ENCODE data around the gene IGSF21. TPM values are rescaled to one million over a fixed set of nuclear protein-coding genes. Genes with fewer than 3 reads are reported as not detected.

The IGSF21 gene
- total RNA-seq, 1 donor from 2014 or later: 1.8 TPM

DNA sequence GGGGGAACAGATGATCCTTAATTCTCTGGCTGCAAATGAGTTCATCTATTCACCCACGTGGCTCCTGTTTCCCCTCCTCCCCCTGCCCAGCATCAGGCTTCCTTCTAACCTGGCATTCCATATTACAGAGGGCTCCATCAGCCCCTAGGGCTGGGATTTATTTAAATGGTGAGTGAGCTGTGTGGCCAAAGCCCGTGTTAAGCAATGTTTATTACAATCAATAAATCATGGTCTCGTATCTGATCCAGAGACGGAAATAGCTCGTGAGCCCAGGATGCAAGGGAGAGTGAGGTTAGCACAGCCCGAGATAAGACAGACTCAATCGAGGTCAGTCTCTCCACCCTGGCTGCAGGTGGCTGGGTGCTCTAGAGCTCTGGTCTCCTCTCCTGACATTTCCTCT, 43.1 kb upstream of the IGSF21 start:
- Histone ChIP-seq H3K9me3 (no peaks in the 10 kb centered on the region), H3K4me3 (no peak overlapping the region), H3K27me3 (ENCODE audit: low read depth) (peaks cover 17% of the 10 kb centered on the region), H3K4me1 (no peaks in the 10 kb centered on the region), H3K27ac (no peak overlapping the region), H3K36me3 (no peaks in the 10 kb centered on the region)
- intact Hi-C loops (cut with DNase I): no loop called here
- TF ChIP-seq, protein P1, sequence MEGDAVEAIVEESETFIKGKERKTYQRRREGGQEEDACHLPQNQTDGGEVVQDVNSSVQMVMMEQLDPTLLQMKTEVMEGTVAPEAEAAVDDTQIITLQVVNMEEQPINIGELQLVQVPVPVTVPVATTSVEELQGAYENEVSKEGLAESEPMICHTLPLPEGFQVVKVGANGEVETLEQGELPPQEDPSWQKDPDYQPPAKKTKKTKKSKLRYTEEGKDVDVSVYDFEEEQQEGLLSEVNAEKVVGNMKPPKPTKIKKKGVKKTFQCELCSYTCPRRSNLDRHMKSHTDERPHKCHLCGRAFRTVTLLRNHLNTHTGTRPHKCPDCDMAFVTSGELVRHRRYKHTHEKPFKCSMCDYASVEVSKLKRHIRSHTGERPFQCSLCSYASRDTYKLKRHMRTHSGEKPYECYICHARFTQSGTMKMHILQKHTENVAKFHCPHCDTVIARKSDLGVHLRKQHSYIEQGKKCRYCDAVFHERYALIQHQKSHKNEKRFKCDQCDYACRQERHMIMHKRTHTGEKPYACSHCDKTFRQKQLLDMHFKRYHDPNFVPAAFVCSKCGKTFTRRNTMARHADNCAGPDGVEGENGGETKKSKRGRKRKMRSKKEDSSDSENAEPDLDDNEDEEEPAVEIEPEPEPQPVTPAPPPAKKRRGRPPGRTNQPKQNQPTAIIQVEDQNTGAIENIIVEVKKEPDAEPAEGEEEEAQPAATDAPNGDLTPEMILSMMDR (IDR thresholded peaks at IDR 0.05): no peak
- ATAC-seq (no peak), DNase-seq (no peak)

DNA sequence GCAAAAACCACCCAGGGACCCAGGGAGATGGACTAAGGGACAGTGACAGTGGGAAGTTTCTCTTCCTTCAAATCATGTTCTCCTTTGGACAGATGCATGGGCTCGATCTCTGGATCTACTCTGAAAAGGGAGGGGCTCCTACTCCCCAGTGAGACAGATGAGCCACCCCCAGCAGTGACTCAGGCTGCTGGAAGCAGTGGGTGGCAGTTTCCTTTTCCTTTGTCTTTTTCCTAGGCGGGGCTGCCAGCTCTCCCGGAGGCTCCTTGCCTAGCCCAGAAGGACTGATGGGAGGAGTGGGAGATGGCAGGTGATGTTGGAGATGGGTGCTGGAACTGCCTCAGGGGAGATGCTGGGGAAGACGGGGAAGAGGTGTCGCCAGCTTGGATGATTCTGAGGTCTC, 41.0 kb upstream of the IGSF21 start:
- no peak overlapping the region for H3K27ac ChIP-seq
- no peaks in the 10 kb centered on the region for H3K9me3 ChIP-seq
- H3K27me3 ChIP-seq (ENCODE audit: low read depth): peaks cover 17% of the 10 kb centered on the region
- H3K4me3 ChIP-seq: no peak overlapping the region
- no peak for ATAC-seq
- no peak for DNase-seq
- H3K4me1 ChIP-seq: no peaks in the 10 kb centered on the region
- no peaks in the 10 kb centered on the region for H3K36me3 ChIP-seq
- intact Hi-C loops (cut with DNase I): no loop called here
- TF ChIP-seq, protein P1 (IDR thresholded peaks at IDR 0.05): no peak

DNA sequence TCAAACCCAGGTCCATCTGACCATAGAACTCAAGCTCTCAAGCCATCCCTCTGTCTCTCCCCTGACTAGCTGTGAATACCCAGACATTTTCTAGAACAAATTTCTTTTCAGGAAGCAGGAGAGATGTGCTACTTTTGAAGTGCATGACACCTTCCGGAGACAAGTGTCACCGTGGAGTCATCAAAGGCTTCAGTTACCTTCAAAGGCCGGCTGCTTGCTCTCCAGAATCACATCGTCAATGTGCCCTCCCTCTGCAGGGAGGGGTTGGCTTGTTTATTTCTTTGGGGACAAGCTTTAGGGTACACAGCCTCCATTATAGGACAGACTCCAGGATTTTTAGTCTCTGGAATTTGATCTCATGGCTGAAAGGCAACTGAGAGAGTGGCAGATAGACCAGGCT, 37.7 kb upstream of the IGSF21 start:
- TF ChIP-seq, protein P1 (IDR thresholded peaks at IDR 0.05): no peak
- no peak for ATAC-seq
- Histone ChIP-seq H3K4me1 (no peaks in the 10 kb centered on the region), H3K36me3 (no peaks in the 10 kb centered on the region), H3K27ac (no peak overlapping the region), H3K4me3 (no peak overlapping the region), H3K27me3 (ENCODE audit: low read depth) (peaks cover 12% of the 10 kb centered on the region), H3K9me3 (no peaks in the 10 kb centered on the region)
- intact Hi-C loops (cut with DNase I): no loop called here
- no peak for DNase-seq

DNA sequence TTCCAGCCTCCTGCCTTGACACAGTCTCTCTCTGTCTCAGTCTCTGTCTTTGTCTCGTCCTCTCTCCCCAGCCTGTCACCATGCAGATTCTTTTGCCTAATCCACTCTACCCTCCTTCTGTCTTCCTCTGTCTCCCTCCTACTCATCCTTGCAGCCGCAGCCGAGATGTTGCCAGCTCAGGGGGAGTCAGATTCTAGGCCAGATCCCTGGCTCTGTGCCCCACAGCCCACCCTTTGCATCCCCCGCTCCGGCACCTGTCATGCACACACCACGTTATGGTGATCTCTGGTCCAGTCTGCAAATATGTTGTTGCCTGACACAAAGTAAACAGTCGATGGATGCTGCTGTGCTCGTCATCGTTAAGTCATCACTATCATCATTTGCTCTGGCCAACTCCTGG, 35.5 kb upstream of the IGSF21 start:
- Histone ChIP-seq H3K9me3 (no peaks in the 10 kb centered on the region), H3K4me1 (no peaks in the 10 kb centered on the region), H3K27me3 (ENCODE audit: low read depth) (no peaks in the 10 kb centered on the region), H3K27ac (no peak overlapping the region), H3K4me3 (no peak overlapping the region), H3K36me3 (no peaks in the 10 kb centered on the region)
- TF ChIP-seq, protein P1 (IDR thresholded peaks at IDR 0.05): no peak
- ATAC-seq (no peak), DNase-seq (no peak)
- intact Hi-C loops (cut with DNase I): no loop called here

DNA sequence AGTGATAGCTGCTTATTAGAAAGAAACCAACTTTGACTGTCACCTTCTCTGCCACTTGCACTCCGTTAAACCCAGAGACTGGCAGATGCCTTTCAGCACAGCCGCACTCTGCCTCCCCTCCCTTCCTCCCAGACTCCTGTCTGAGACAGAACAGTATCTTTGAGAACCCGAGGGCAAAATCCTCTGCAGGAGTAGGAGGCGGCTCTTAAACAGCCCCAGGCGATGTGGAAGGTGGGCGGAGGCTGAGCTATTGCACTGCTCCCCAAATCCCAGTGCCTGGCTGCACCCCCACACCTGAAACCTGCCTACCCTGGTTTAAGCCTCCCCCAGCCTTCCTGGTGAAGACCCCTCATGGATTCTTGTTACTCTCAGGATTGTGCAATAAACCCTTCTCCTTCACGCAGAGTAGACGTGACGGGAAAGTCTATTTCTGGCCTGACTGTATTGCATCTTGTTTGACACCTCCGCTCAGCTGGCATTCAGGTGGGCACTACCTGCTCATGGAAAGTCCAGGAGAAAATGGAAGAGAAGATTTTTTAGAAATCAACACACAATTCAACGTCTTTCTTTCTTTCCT, 34.4 kb upstream of the IGSF21 start:
- Histone ChIP-seq H3K36me3 (no peaks in the 10 kb centered on the region), H3K27me3 (ENCODE audit: low read depth) (peaks cover 7% of the 10 kb centered on the region), H3K9me3 (no peaks in the 10 kb centered on the region), H3K4me1 (no peaks in the 10 kb centered on the region), H3K4me3 (no peak overlapping the region), H3K27ac (no peak overlapping the region)
- intact Hi-C loops (cut with DNase I): no loop called here
- no peak for ATAC-seq
- TF ChIP-seq, protein P1 (IDR thresholded peaks at IDR 0.05): no peak
- DNase-seq: no peak
